SU-DHL-6 (cell line): ENCODE measurements around the gene VDR.

ENCODE experiments used
- CTCF ChIP-seq: fragments of 200-600 bp; sonication (generic); IDR thresholded peaks from one replicate; pipeline ENCODE4 v1.5.1; 2017; ENCODE audit warnings: antibody characterized with exemption, mild to moderate bottlenecking, low read length, moderate library complexity; ENCODE audit not compliant: insufficient read depth, poor library complexity, severe bottlenecking
- EZH2phosphoT487 ChIP-seq: fragments of 200-600 bp; sonication (generic), shearing (Covaris generic); conservative IDR thresholded peaks from 2 replicates; pipeline ENCODE4 v1.6.1; 2018; ENCODE audit warnings: mild to moderate bottlenecking, antibody characterized with exemption, low read length, moderate library complexity, mixed read lengths

- TF ChIP-seq CTCF, result no peak
- no peak for TF ChIP-seq EZH2phosphoT487
Observed at GRCh38 chr12:47875746-47876439, 28.9 kb downstream of the VDR start.
